Fibroblast of the aortic adventitia (primary cell): ENCODE measurements around the gene RGR. TPM values are rescaled to one million over a fixed set of nuclear protein-coding genes. Genes with fewer than 3 reads are reported as not detected.

ENCODE experiments used
- DNase-seq: peaks from one replicate; pipeline ENCODE4 v3.0.0-alpha.2; 2010; ENCODE audit warnings: low read depth
- H3K4me3 ChIP-seq: 2 replicates; pipeline ENCODE4 v1.5.1; 2011; ENCODE audit warnings: low read depth, mild to moderate bottlenecking, control low read depth, low read length, moderate library complexity
- CTCF ChIP-seq: IDR thresholded peaks from 2 replicates; pipeline ENCODE4 v1.5.1; 2011; ENCODE audit warnings: mild to moderate bottlenecking, low read length, control low read depth, inconsistent platforms; ENCODE audit not compliant: insufficient read depth
- total RNA-seq: library from RNA; depleted of rRNA; stranded (reverse); fragments of >200 nt; gene quantifications from 2 replicates; pipeline ENCODE4 v1.2.3, GENCODE V29; 2012; ENCODE audit warnings: low replicate concordance

Gene RGR
- not detected in 2 replicates for total RNA-seq

GRCh38 chr10:84244651-84245270, at the start of gene RGR:
Gene RGR, plus strand, starts transcription at chr10:84245053. Its CDS starts 38 bp downstream, at chr10:84245091.
- no peak for TF ChIP-seq CTCF
- H3K4me3 ChIP-seq = no peak within 1 kb of the TSS
- DNase-seq = no peak

GRCh38 chr10:84196083-84196482, 48.8 kb upstream of the RGR start:
- H3K4me3 ChIP-seq = no peak overlapping the region
- no peak for DNase-seq
- no peak for TF ChIP-seq CTCF

- no peak for TF ChIP-seq CTCF
Measured at GRCh38 chr10:84196941-84197340, 47.9 kb upstream of the RGR start.

GRCh38 chr10:84197643-84198042, 47.2 kb upstream of the RGR start:
- TF ChIP-seq CTCF = no peak
- DNase-seq = no peak
- H3K4me3 ChIP-seq = no peak overlapping the region

More at GRCh38 chr10:84196941-84197340, 47.9 kb upstream of the RGR start:
- DNase-seq = no peak
- no peak overlapping the region for H3K4me3 ChIP-seq

- no peak for DNase-seq
- TF ChIP-seq CTCF = no peak
- no peak overlapping the region for H3K4me3 ChIP-seq
Measured at GRCh38 chr10:84198206-84198915, 46.5 kb upstream of the RGR start.

- DNase-seq = no peak
- TF ChIP-seq CTCF = no peak
- H3K4me3 ChIP-seq = no peak overlapping the region
Measured at GRCh38 chr10:84200537-84201243, 44.2 kb upstream of the RGR start.
